GM06990 (cell line): ENCODE data around the gene GGACT.

Experiments
- DNase-seq: peaks from one replicate; pipeline ENCODE4 v3.0.0-alpha.2; 2011; ENCODE audit not compliant: insufficient read length; ENCODE audit errors: extremely low read depth
- H3K27me3 ChIP-seq: replicated peaks from 2 replicates; pipeline ENCODE4 v1.6.0; 2011; ENCODE audit warnings: low read length; ENCODE audit not compliant: control insufficient read depth, insufficient read depth
- H3K36me3 ChIP-seq: 2 replicates; pipeline ENCODE4 v1.5.1; 2011; ENCODE audit warnings: low read length; ENCODE audit not compliant: control insufficient read depth, insufficient read depth
- H3K4me3 ChIP-seq: replicated peaks from 2 replicates; pipeline ENCODE4 v1.5.1; 2011; ENCODE audit warnings: low read depth, mild to moderate bottlenecking, control low read depth, low read length
- CTCF ChIP-seq: IDR thresholded peaks from 2 replicates; pipeline ENCODE4 v1.5.1; 2011; ENCODE audit warnings: low read length, control low read depth, mild to moderate bottlenecking, inconsistent platforms; ENCODE audit not compliant: insufficient read depth, poor library complexity, severe bottlenecking

The GGACT gene

GRCh38 chr13:100634696-100635095 lies 46.1 kb upstream of the GGACT start:
- DNase-seq = no peak
- H3K36me3 ChIP-seq = peaks cover 10% of the 10 kb centered on the region; the same call in 1 of the 2 replicates

GRCh38 chr13:100633461-100633860 lies 44.9 kb upstream of the GGACT start:
- H3K36me3 ChIP-seq = peaks cover 10% of the 10 kb centered on the region; the same call in 1 of the 2 replicates
- no peak for DNase-seq
- no peak overlapping the region for H3K4me3 ChIP-seq
- no peak for TF ChIP-seq CTCF
- H3K27me3 ChIP-seq = no peaks in the 10 kb centered on the region

More at GRCh38 chr13:100634696-100635095, 46.1 kb upstream of the GGACT start:
- no peak overlapping the region for H3K4me3 ChIP-seq
- H3K27me3 ChIP-seq = no peaks in the 10 kb centered on the region
- TF ChIP-seq CTCF = no peak

- TF ChIP-seq CTCF = no peak
- H3K4me3 ChIP-seq = no peak overlapping the region
- H3K36me3 ChIP-seq = peaks cover 10% of the 10 kb centered on the region
- no peaks in the 10 kb centered on the region for H3K27me3 ChIP-seq
- DNase-seq = no peak
Observed at GRCh38 chr13:100630555-100630954, 42.0 kb upstream of the GGACT start.

- DNase-seq = no peak
- Histone ChIP-seq H3K4me3 (no peak overlapping the region), H3K36me3 (peaks cover 10% of the 10 kb centered on the region), H3K27me3 (no peaks in the 10 kb centered on the region)
- TF ChIP-seq CTCF = no peak
Observed at GRCh38 chr13:100627120-100627519, 38.5 kb upstream of the GGACT start.

- TF ChIP-seq CTCF = no peak
- Histone ChIP-seq H3K36me3 (peaks cover 10% of the 10 kb centered on the region), H3K27me3 (no peaks in the 10 kb centered on the region), H3K4me3 (no peak overlapping the region)
- no peak for DNase-seq
Observed at GRCh38 chr13:100625447-100625846, 36.9 kb upstream of the GGACT start.

GRCh38 chr13:100620792-100621191 lies 32.2 kb upstream of the GGACT start:
- peaks cover 3% of the 10 kb centered on the region; the same call in 1 of the 2 replicates for H3K36me3 ChIP-seq
- H3K4me3 ChIP-seq = no peak overlapping the region
- DNase-seq = no peak
- no peaks in the 10 kb centered on the region for H3K27me3 ChIP-seq
- TF ChIP-seq CTCF = no peak
